ENCODE measurements around the gene STK39. TPM values are rescaled to one million over a fixed set of nuclear protein-coding genes. Genes with fewer than 3 reads are reported as not detected.

Gene STK39
- polyA plus RNA-seq, 1 donor (not counting 4 experiments of a cell fraction or from before 2014, with no cell fraction given) = 20.7 TPM

- H3K9ac ChIP-seq (ENCODE audit: control insufficient read depth, extremely low read depth, insufficient read depth, low read length) = no peak overlapping the region
- no peak overlapping the region for H3K27ac ChIP-seq (ENCODE audit: control insufficient read depth, insufficient read depth, low read length)
- no peaks in the 10 kb centered on the region for H3K9me3 ChIP-seq (ENCODE audit: control insufficient read depth, low read depth, low read length)
- H3K9me1 ChIP-seq (ENCODE audit: control insufficient read depth, extremely low read depth, insufficient read depth, low read length) = no peaks in the 10 kb centered on the region
- peaks cover 14% of the 10 kb centered on the region for H3K4me1 ChIP-seq (ENCODE audit: control insufficient read depth, extremely low read depth, insufficient read depth, low read length)
- DNase-seq (ENCODE audit: low read depth, low spot score) (no peak), FAIRE-seq (no peak)
- dilution Hi-C loops (cut with MboI; ENCODE audit: extremely low pct_ligation_motif_present, low sequenced_read_pairs) = no loop called here
- H3K79me2 ChIP-seq (ENCODE audit: control insufficient read depth, insufficient read depth, low read length) = no peaks in the 10 kb centered on the region
- H3K27me3 ChIP-seq (ENCODE audit: control insufficient read depth, extremely low read depth, insufficient read depth, low read length) = no peaks in the 10 kb centered on the region
- peaks cover 0 to 3% of the 10 kb centered on the region in 2 experiments for H3K36me3 ChIP-seq (ENCODE audit: control insufficient read depth in 2 of 2, extremely low read depth in 1 of 2, insufficient read depth in 2 of 2, low read length in 2 of 2)
- no peak overlapping the region for H2AFZ ChIP-seq (ENCODE audit: control insufficient read depth, low read length)
- H3K4me2 ChIP-seq (ENCODE audit: control insufficient read depth, extremely low read depth, insufficient read depth, low read depth, low read length) = no peak overlapping the region
- TF ChIP-seq CTCF (optimal IDR thresholded peaks at IDR 0.05 in 1 of 3, IDR thresholded peaks at IDR 0.05 in 1 of 3, conservative IDR thresholded peaks at IDR 0.05 in 1 of 3; ENCODE audit: extremely low read depth in 1 of 3, insufficient read depth in 2 of 3, low read length in 3 of 3) (no peak), EZH2 (IDR thresholded peaks at IDR 0.05; ENCODE audit: low read length) (no peak)
- no peak overlapping the region for H3K4me3 ChIP-seq (ENCODE audit: control insufficient read depth in 2 of 3, extremely low read depth in 1 of 3, insufficient read depth in 2 of 3, low read depth in 1 of 3, low read length in 3 of 3)
- no peaks in the 10 kb centered on the region for H4K20me1 ChIP-seq (ENCODE audit: control insufficient read depth, extremely low read depth, insufficient read depth, low read length)
These were observed 87.4 kb downstream of the STK39 start for GRCh38 chr2:168159754-168160585.

- no peaks in the 10 kb centered on the region for H3K9me1 ChIP-seq (ENCODE audit: control insufficient read depth, extremely low read depth, insufficient read depth, low read length)
- FAIRE-seq = no peak
- peaks cover 14% of the 10 kb centered on the region for H3K4me1 ChIP-seq (ENCODE audit: control insufficient read depth, extremely low read depth, insufficient read depth, low read length)
- no peak overlapping the region for H3K27ac ChIP-seq (ENCODE audit: control insufficient read depth, insufficient read depth, low read length)
- H3K9ac ChIP-seq (ENCODE audit: control insufficient read depth, extremely low read depth, insufficient read depth, low read length) = no peak overlapping the region
- no peaks in the 10 kb centered on the region for H3K79me2 ChIP-seq (ENCODE audit: control insufficient read depth, insufficient read depth, low read length)
- no peaks in the 10 kb centered on the region for H3K27me3 ChIP-seq (ENCODE audit: control insufficient read depth, extremely low read depth, insufficient read depth, low read length)
- peaks cover 0 to 3% of the 10 kb centered on the region in 2 experiments for H3K36me3 ChIP-seq (ENCODE audit: control insufficient read depth in 2 of 2, extremely low read depth in 1 of 2, insufficient read depth in 2 of 2, low read length in 2 of 2)
- TF ChIP-seq EZH2 (IDR thresholded peaks at IDR 0.05; ENCODE audit: low read length) (no peak), CTCF (optimal IDR thresholded peaks at IDR 0.05 in 1 of 3, IDR thresholded peaks at IDR 0.05 in 1 of 3, conservative IDR thresholded peaks at IDR 0.05 in 1 of 3; ENCODE audit: extremely low read depth in 1 of 3, insufficient read depth in 2 of 3, low read length in 3 of 3) (no peak)
- dilution Hi-C loops (cut with MboI; ENCODE audit: extremely low pct_ligation_motif_present, low sequenced_read_pairs) = no loop called here
- no peak overlapping the region for H3K4me2 ChIP-seq (ENCODE audit: control insufficient read depth, extremely low read depth, insufficient read depth, low read depth, low read length)
- no peaks in the 10 kb centered on the region for H4K20me1 ChIP-seq (ENCODE audit: control insufficient read depth, extremely low read depth, insufficient read depth, low read length)
- DNase-seq (ENCODE audit: low read depth, low spot score) = no peak
- H3K4me3 ChIP-seq (ENCODE audit: control insufficient read depth in 2 of 3, extremely low read depth in 1 of 3, insufficient read depth in 2 of 3, low read depth in 1 of 3, low read length in 3 of 3) = no peak overlapping the region
- no peaks in the 10 kb centered on the region for H3K9me3 ChIP-seq (ENCODE audit: control insufficient read depth, low read depth, low read length)
- no peak overlapping the region for H2AFZ ChIP-seq (ENCODE audit: control insufficient read depth, low read length)
These were observed 88.8 kb downstream of the STK39 start for GRCh38 chr2:168158586-168158985.
